Stimulated activated effector memory CD8-positive, alpha-beta T cell treated with anti-CD3 and anti-CD28 coated beads, Interleukin-12 subunit alpha, Interleukin-12 subunit beta, amount 100 ng/mL, for 72 hours (primary cell): ENCODE data around the gene MYO10.

Experiments used
- ATAC-seq: fragments of 150-1000 bp; cut with Tn5 transposase; 2 replicates; pipeline ENCODE4 v1.10.0; 2021
- DNase-seq, 2 donors: peaks; one replicate each; pipeline ENCODE4 v3.0.0; 2021 to 2022; ENCODE audit warnings: low spot score in 2 of 2
- H3K27ac Mint-ChIP-seq: one replicate; pipeline ENCODE4 v1.8.0; 2022; ENCODE audit warnings: mild to moderate bottlenecking, mixed read lengths
- H3K36me3 Mint-ChIP-seq: one replicate; pipeline ENCODE4 v1.8.0; 2022; ENCODE audit warnings: mild to moderate bottlenecking, mixed read lengths
- H3K4me1 Mint-ChIP-seq: one replicate; pipeline ENCODE4 v1.8.0; 2022; ENCODE audit warnings: mixed read lengths
- H3K4me3 Mint-ChIP-seq: one replicate; pipeline ENCODE4 v1.8.0; 2022; ENCODE audit warnings: mild to moderate bottlenecking, mixed read lengths
- H3K9me3 Mint-ChIP-seq: one replicate; pipeline ENCODE4 v1.8.0; 2022; ENCODE audit warnings: mixed read lengths

MYO10 gene

GRCh38 chr5:16913187-16914107, 22.6 kb downstream of the MYO10 start:
- no peak for ATAC-seq

GRCh38 chr5:16912080-16912479, 24.0 kb downstream of the MYO10 start:
- Mint-ChIP-seq H3K36me3 (no peaks in the 10 kb centered on the region), H3K27ac (no peak overlapping the region), H3K4me3 (no peak overlapping the region), H3K9me3 (peaks cover 5% of the 10 kb centered on the region), H3K4me1 (no peaks in the 10 kb centered on the region)
- DNase-seq (no peak), ATAC-seq (no peak)

More at GRCh38 chr5:16913187-16914107, 22.6 kb downstream of the MYO10 start:
- H3K4me1 Mint-ChIP-seq: no peaks in the 10 kb centered on the region
- no peak overlapping the region for H3K27ac Mint-ChIP-seq
- peaks cover 5% of the 10 kb centered on the region for H3K9me3 Mint-ChIP-seq
- no peak for DNase-seq
- H3K4me3 Mint-ChIP-seq: no peak overlapping the region
- no peaks in the 10 kb centered on the region for H3K36me3 Mint-ChIP-seq

GRCh38 chr5:16909464-16909863, 26.6 kb downstream of the MYO10 start:
- no peak for ATAC-seq

GRCh38 chr5:16907270-16907669, 28.8 kb downstream of the MYO10 start:
- Mint-ChIP-seq H3K27ac (no peak overlapping the region), H3K4me3 (no peak overlapping the region), H3K36me3 (no peaks in the 10 kb centered on the region), H3K4me1 (no peaks in the 10 kb centered on the region), H3K9me3 (no peaks in the 10 kb centered on the region)
- DNase-seq (no peak), ATAC-seq (no peak)

More at GRCh38 chr5:16909464-16909863, 26.6 kb downstream of the MYO10 start:
- Mint-ChIP-seq H3K36me3 (no peaks in the 10 kb centered on the region), H3K4me1 (no peaks in the 10 kb centered on the region), H3K4me3 (no peak overlapping the region), H3K9me3 (peaks cover 3% of the 10 kb centered on the region), H3K27ac (no peak overlapping the region)
- DNase-seq: no peak

GRCh38 chr5:16906255-16906654, 29.8 kb downstream of the MYO10 start:
- no peak overlapping the region for H3K27ac Mint-ChIP-seq
- H3K4me3 Mint-ChIP-seq: no peak overlapping the region
- no peaks in the 10 kb centered on the region for H3K9me3 Mint-ChIP-seq
- ATAC-seq (no peak), DNase-seq (no peak)
- H3K36me3 Mint-ChIP-seq: no peaks in the 10 kb centered on the region
- no peaks in the 10 kb centered on the region for H3K4me1 Mint-ChIP-seq

DNA sequence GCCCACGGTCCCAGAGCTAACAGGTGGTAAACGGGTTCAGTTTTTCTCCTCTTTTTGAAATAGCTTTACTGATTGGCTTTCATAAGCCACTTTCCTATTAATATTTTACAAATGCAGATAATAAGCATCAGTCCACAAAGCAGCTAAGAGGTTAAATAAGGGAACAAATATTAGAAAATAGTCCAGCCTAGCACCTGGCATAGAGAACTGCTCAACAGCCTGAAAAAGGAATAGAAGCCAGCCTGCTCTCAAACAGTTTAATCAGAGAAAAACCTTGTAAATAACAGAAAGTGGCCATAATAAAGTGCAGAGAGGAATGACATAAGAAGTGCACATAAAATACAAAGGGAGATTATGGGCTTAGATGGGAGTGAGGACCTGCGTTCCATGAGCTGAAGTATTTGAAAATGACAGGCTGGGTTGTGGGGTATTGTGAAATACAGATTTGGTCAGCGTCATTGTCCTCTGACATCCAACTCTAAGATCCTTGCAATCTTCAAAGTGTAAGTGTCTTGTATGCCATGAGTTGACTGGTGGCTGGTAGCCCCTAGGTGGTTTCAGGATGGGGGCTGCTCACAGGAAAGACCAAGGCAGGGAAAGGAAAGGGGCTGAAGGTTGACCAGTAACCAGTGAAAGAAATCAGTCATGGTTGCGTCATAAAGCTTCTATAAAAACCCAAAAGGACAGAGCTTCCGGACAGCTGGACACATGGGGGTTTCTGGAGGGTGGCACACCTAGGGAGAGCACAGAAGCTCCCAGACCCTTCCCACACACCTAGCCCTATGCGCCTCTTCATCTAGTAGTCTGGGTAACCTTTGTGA, 32.4 kb downstream of the MYO10 start:
- H3K36me3 Mint-ChIP-seq: no peaks in the 10 kb centered on the region
- DNase-seq (no peak), ATAC-seq (no peak)
- H3K4me1 Mint-ChIP-seq: no peaks in the 10 kb centered on the region
- no peak overlapping the region for H3K27ac Mint-ChIP-seq
- no peaks in the 10 kb centered on the region for H3K9me3 Mint-ChIP-seq
- no peak overlapping the region for H3K4me3 Mint-ChIP-seq

GRCh38 chr5:16902846-16903245, 33.2 kb downstream of the MYO10 start:
- Mint-ChIP-seq H3K36me3 (no peaks in the 10 kb centered on the region), H3K27ac (no peak overlapping the region), H3K9me3 (no peaks in the 10 kb centered on the region), H3K4me1 (no peaks in the 10 kb centered on the region), H3K4me3 (no peak overlapping the region)
- DNase-seq (no peak), ATAC-seq (no peak)

DNA sequence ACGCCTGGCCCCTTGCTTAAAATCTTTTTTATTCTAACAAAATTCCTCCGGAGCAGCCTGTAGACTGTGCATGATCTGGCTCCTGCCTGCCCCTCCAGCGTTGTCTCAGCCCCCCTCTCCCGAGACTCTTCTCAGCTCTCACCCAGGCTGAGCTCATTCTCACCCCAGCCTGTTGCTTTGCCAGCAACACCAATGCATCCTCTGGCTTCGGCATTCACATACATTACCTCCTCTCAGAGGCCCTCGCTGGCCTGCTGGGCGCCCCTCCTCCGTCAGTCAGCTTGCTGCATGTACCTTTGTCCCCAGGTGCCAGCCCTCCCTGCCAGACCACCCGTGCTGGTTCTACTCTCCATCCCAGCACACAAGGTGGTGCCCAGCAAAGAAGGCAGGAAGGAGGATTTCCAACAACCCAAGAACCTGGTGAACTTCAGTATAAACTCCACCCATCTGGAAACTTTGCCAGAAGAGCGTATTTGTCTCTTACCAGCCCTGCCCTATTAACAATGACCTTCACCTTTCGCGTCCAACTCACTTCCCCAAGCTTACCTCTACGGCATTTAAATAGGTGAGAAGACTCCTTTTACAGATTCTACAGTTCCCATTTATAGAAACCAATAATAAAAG, 35.0 kb downstream of the MYO10 start:
- H3K4me3 Mint-ChIP-seq: no peak overlapping the region
- H3K4me1 Mint-ChIP-seq: no peaks in the 10 kb centered on the region
- peaks cover 3% of the 10 kb centered on the region for H3K9me3 Mint-ChIP-seq
- no peaks in the 10 kb centered on the region for H3K36me3 Mint-ChIP-seq
- ATAC-seq (no peak), DNase-seq (no peak)
- H3K27ac Mint-ChIP-seq: no peak overlapping the region

GRCh38 chr5:16899171-16899570, 36.9 kb downstream of the MYO10 start:
- H3K4me3 Mint-ChIP-seq: no peak overlapping the region
- H3K27ac Mint-ChIP-seq: no peak overlapping the region
- H3K4me1 Mint-ChIP-seq: no peaks in the 10 kb centered on the region
- DNase-seq (no peak), ATAC-seq (no peak)
- peaks cover 3% of the 10 kb centered on the region for H3K9me3 Mint-ChIP-seq
- no peaks in the 10 kb centered on the region for H3K36me3 Mint-ChIP-seq

- no peak for DNase-seq
- Mint-ChIP-seq H3K36me3 (no peaks in the 10 kb centered on the region), H3K4me1 (no peaks in the 10 kb centered on the region), H3K9me3 (peaks cover 3% of the 10 kb centered on the region), H3K27ac (no peak overlapping the region), H3K4me3 (no peak overlapping the region)
- no peak for ATAC-seq
Observed at GRCh38 chr5:16897800-16898199, 38.3 kb downstream of the MYO10 start.

- Mint-ChIP-seq H3K4me3 (no peak overlapping the region), H3K9me3 (peaks cover 3% of the 10 kb centered on the region), H3K27ac (no peak overlapping the region), H3K4me1 (no peaks in the 10 kb centered on the region), H3K36me3 (no peaks in the 10 kb centered on the region)
- ATAC-seq: no peak
- DNase-seq: no peak
Observed at GRCh38 chr5:16897284-16897704, 38.8 kb downstream of the MYO10 start.

DNA sequence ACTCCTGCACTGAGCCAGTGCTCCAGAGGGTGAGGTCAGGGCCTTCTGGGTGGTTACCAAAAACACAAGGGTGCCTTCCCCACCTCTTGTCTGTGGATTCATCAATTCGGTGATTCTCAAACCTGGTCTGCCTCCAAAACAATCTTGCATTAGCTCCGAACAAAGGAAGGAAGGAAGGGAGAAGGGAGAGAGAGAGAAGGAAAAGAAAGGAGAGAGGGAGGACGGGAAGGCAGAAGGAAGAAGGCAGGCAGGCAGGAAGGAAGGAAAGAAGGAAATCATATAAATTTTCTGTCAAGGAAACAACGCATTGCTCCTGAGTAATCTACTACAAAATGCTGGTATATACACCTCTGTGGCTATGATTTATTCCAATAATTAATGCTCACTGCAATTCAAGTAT, 39.3 kb downstream of the MYO10 start:
- no peaks in the 10 kb centered on the region for H3K36me3 Mint-ChIP-seq
- no peaks in the 10 kb centered on the region for H3K4me1 Mint-ChIP-seq
- no peak for DNase-seq
- H3K9me3 Mint-ChIP-seq: peaks cover 3% of the 10 kb centered on the region
- ATAC-seq: no peak
- H3K4me3 Mint-ChIP-seq: no peak overlapping the region
- no peak overlapping the region for H3K27ac Mint-ChIP-seq

DNA sequence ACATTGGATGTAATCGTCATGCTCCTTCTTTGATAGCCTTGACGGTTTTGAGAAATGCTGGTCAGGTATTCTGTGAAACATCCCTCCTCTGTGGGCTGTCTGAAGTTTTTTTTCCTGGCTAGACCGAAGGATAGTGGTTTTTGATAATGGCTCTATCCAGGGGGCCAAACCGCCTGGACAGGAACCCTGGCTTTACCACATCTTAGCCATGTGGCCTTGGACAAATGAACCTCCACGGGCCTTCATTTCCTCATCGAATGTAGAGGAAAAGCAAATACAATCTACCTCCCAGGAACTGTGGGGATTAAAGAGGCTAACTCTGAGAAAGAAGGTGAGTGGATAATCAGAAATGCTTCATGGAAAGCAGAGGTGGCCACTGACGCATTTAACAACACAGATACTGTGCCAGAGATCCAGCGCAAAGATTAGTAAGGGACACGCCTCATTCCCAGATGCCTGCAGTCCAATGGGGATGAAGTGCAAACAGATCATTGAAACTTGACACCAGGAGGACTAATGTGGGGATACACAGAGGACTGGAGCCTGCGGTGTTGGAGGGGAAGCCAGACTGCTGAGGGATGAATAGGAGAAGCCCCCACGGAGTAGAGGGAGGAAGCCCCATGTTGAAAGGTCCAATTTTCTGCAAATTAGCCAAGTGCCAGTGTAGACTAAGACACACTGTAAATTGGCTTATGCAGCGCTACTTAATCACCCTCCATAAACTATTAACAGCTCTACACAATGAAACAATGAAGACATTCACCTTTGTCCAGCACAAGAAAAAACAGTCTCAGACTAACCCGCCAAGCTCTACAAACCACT, 41.6 kb downstream of the MYO10 start:
- Mint-ChIP-seq H3K27ac (no peak overlapping the region), H3K9me3 (peaks cover 3% of the 10 kb centered on the region), H3K4me3 (no peak overlapping the region), H3K36me3 (no peaks in the 10 kb centered on the region), H3K4me1 (no peaks in the 10 kb centered on the region)
- no peak for ATAC-seq
- DNase-seq: no peak

GRCh38 chr5:16891033-16891432, 45.1 kb downstream of the MYO10 start:
- DNase-seq (no peak), ATAC-seq (no peak)
- Mint-ChIP-seq H3K4me3 (no peak overlapping the region), H3K4me1 (no peaks in the 10 kb centered on the region), H3K9me3 (no peaks in the 10 kb centered on the region), H3K36me3 (no peaks in the 10 kb centered on the region), H3K27ac (no peak overlapping the region)
